ENCODE results near the gene KIRREL2. TPM values are rescaled to one million over a fixed set of nuclear protein-coding genes. Genes with fewer than 3 reads are reported as not detected.

The KIRREL2 gene
- total and polyA plus RNA-seq, 9 of the 15 experiments (the other 6 are each of a cell fraction or from before 2014, with no cell fraction given) = 0.01 to 0.12 (median 0.09) TPM; not detected in 4

DNA sequence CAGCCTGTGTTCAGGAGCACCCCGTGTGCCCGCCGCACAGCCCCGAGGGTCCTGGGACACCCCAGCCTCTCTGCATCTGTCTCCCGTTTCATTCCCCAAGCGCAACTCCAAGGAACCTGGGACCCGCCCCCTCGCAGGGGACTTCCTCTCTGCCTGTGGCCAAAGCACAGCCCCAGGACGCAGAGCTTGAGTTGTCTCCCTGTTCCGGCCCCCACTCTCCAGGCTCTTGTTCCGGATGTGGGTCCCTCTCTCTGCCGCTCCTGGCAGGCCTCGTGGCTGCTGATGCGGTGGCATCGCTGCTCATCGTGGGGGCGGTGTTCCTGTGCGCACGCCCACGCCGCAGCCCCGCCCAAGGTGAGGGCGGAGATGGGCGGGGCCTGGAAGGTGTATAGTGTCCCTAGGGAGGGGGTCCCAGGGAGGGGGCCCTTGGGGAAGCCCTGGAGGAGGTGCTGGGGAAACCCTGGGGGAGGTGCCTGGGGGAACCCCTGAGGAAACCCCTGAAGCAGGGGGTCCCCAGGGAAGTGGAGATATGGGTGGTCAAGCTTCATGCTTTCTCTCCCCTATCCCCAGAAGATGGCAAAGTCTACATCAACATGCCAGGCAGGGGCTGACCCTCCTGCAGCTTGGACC, 47.0 kb downstream of the KIRREL2 start (continued):
- peak; percentile 15 for TF ChIP-seq TBP (optimal IDR thresholded peaks at IDR 0.05; ENCODE audit: low read depth, low read length)
- peak; percentile 81; the same call in 1 of the 2 replicates for TF ChIP-seq EP400 (IDR thresholded peaks at IDR 0.05)
- no peak for TF ChIP-seq HDGF (IDR thresholded peaks at IDR 0.05)
- peak; percentile 48 for TF ChIP-seq ARID1B (IDR thresholded peaks at IDR 0.05)
- no peak for TF ChIP-seq BRCA1 (IDR thresholded peaks at IDR 0.05)
- TF ChIP-seq BRCA1 (CRISPR knock-in tag; IDR thresholded peaks at IDR 0.05) = no peak
- peak; percentile 99 for TF ChIP-seq EGR1 (conservative IDR thresholded peaks at IDR 0.05)
- TF ChIP-seq ZBTB7A (IDR thresholded peaks at IDR 0.05; ENCODE audit: borderline replicate concordance, control insufficient read depth, low read depth, low read length) = peak; percentile 77
- peak; percentile 47; the same call in 1 of the 2 replicates for TF ChIP-seq POLR2A (conservative IDR thresholded peaks at IDR 0.05)
- no peak for TF ChIP-seq KDM1A (IDR thresholded peaks at IDR 0.05)
- peak; percentile 49 for TF ChIP-seq SUPT5H (IDR thresholded peaks at IDR 0.05)
- no peak for TF ChIP-seq FIP1L1 (IDR thresholded peaks at IDR 0.05; ENCODE audit: low read depth, low read length, poor library complexity, severe bottlenecking)
- peak; percentile 36; the same call in 1 of the 2 replicates for TF ChIP-seq PKNOX1 (IDR thresholded peaks at IDR 0.05)
- TF ChIP-seq, protein P1, sequence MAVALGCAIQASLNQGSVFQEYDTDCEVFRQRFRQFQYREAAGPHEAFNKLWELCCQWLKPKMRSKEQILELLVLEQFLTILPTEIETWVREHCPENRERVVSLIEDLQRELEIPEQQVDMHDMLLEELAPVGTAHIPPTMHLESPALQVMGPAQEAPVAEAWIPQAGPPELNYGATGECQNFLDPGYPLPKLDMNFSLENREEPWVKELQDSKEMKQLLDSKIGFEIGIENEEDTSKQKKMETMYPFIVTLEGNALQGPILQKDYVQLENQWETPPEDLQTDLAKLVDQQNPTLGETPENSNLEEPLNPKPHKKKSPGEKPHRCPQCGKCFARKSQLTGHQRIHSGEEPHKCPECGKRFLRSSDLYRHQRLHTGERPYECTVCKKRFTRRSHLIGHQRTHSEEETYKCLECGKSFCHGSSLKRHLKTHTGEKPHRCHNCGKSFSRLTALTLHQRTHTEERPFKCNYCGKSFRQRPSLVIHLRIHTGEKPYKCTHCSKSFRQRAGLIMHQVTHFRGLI (CRISPR knock-in tag; IDR thresholded peaks at IDR 0.05) = no peak
- peak; percentile 53; the same call in 1 of the 2 replicates for TF ChIP-seq FOXP1 (CRISPR knock-in tag; IDR thresholded peaks at IDR 0.05)
- TF ChIP-seq RUNX1 (IDR thresholded peaks at IDR 0.05; ENCODE audit: low read depth) = 0 out of 2 replicates have a peak, but pooled peaks have one; percentile 9
- 0 out of 4 replicates have a peak, but pooled peaks of 1 of the 2 experiments have one; percentile 12 for TF ChIP-seq TBL1XR1 (IDR thresholded peaks at IDR 0.05; ENCODE audit: low read length in 2 of 2)
- TF ChIP-seq, protein P2, sequence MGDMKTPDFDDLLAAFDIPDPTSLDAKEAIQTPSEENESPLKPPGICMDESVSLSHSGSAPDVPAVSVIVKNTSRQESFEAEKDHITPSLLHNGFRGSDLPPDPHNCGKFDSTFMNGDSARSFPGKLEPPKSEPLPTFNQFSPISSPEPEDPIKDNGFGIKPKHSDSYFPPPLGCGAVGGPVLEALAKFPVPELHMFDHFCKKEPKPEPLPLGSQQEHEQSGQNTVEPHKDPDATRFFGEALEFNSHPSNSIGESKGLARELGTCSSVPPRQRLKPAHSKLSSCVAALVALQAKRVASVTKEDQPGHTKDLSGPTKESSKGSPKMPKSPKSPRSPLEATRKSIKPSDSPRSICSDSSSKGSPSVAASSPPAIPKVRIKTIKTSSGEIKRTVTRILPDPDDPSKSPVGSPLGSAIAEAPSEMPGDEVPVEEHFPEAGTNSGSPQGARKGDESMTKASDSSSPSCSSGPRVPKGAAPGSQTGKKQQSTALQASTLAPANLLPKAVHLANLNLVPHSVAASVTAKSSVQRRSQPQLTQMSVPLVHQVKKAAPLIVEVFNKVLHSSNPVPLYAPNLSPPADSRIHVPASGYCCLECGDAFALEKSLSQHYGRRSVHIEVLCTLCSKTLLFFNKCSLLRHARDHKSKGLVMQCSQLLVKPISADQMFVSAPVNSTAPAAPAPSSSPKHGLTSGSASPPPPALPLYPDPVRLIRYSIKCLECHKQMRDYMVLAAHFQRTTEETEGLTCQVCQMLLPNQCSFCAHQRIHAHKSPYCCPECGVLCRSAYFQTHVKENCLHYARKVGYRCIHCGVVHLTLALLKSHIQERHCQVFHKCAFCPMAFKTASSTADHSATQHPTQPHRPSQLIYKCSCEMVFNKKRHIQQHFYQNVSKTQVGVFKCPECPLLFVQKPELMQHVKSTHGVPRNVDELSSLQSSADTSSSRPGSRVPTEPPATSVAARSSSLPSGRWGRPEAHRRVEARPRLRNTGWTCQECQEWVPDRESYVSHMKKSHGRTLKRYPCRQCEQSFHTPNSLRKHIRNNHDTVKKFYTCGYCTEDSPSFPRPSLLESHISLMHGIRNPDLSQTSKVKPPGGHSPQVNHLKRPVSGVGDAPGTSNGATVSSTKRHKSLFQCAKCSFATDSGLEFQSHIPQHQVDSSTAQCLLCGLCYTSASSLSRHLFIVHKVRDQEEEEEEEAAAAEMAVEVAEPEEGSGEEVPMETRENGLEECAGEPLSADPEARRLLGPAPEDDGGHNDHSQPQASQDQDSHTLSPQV (IDR thresholded peaks at IDR 0.05) = peak; percentile 60; the same call in 1 of the 2 replicates
- no peak for TF ChIP-seq OTX1 (CRISPR knock-in tag; IDR thresholded peaks at IDR 0.05)
- TF ChIP-seq, protein P3, sequence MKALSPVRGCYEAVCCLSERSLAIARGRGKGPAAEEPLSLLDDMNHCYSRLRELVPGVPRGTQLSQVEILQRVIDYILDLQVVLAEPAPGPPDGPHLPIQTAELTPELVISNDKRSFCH (CRISPR knock-in tag; IDR thresholded peaks at IDR 0.05) = no peak
- TF ChIP-seq, protein P3 (tag; IDR thresholded peaks at IDR 0.05) = no peak
- no peak for TF ChIP-seq NR3C1 (CRISPR knock-in tag; IDR thresholded peaks at IDR 0.05)
